Naive thymus-derived CD4-positive, alpha-beta T cell (primary cell): ENCODE data around the gene MLLT10. TPM values are rescaled to one million over a fixed set of nuclear protein-coding genes. Genes with fewer than 3 reads are reported as not detected.

Experiments used
- ATAC-seq: fragments of 150-1000 bp; cut with Tn5 transposase; 2 replicates; pipeline ENCODE4 v1.10.0; 2021; ENCODE audit warnings: mild to moderate bottlenecking, moderate library complexity
- CTCF ChIA-PET: fragments of 350-600 bp; sonication (Branson Sonifier 250); formaldehyde crosslinking; loops from one replicate; lab custom pipeline; 2021; ENCODE audit warnings: antibody characterized with exemption; lab: Charles Lee
- POLR2A ChIA-PET: fragments of 350-600 bp; sonication (Branson Sonifier 250); formaldehyde crosslinking; loops from one replicate; lab custom pipeline; 2021; ENCODE audit warnings: antibody characterized with exemption, inconsistent platforms; lab: Charles Lee
- DNase-seq, 9 donors: peaks; one replicate each; pipeline versions ENCODE4 v3.0.0 to v3.0.0-alpha.2; 2020 to 2022; ENCODE audit warnings: mixed read lengths in 1 of 9
- H3K27ac ChIP-seq: one replicate; pipeline ENCODE4 v1.7.0; 2013; ENCODE audit warnings: mild to moderate bottlenecking, low read depth, low read length, moderate library complexity
- H3K27me3 ChIP-seq, 2 donors: one replicate each; pipeline ENCODE4 v1.7.0; 2013; ENCODE audit warnings: low read length in 2 of 2, mild to moderate bottlenecking in 2 of 2, moderate library complexity in 2 of 2; ENCODE audit not compliant: control insufficient read depth in 2 of 2, insufficient read depth in 2 of 2
- H3K36me3 ChIP-seq, 3 experiments: 1 replicate in 2 of 3; 2 replicates in 1 of 3; pipeline ENCODE4 v1.7.0; 2013; ENCODE audit warnings: low read length in 3 of 3, mild to moderate bottlenecking in 3 of 3, moderate library complexity in 1 of 3; ENCODE audit not compliant: insufficient read depth in 3 of 3, control insufficient read depth in 2 of 3
- H3K4me1 ChIP-seq, 2 donors: one replicate each; pipeline ENCODE4 v1.7.0; 2013; ENCODE audit warnings: low read length in 2 of 2, mild to moderate bottlenecking in 2 of 2, moderate library complexity in 1 of 2; ENCODE audit not compliant: control insufficient read depth in 2 of 2, insufficient read depth in 2 of 2
- H3K4me3 ChIP-seq: 2 replicates; pipeline ENCODE4 v1.7.0; 2013; ENCODE audit warnings: mild to moderate bottlenecking, low read length
- H3K9me3 ChIP-seq, 3 experiments: 1 replicate in 2 of 3; 2 replicates in 1 of 3; pipeline ENCODE4 v1.7.0; 2013; ENCODE audit warnings: low read length in 3 of 3; ENCODE audit not compliant: control insufficient read depth in 2 of 3
- H3K27ac Mint-ChIP-seq, 9 donors: one replicate each; pipeline ENCODE4 v1.8.0; 2020 to 2022; ENCODE audit warnings: mixed read lengths in 9 of 9, mild to moderate bottlenecking in 8 of 9, moderate library complexity in 5 of 9, inconsistent platforms in 2 of 9
- H3K27me3 Mint-ChIP-seq, 5 donors: one replicate each; pipeline ENCODE4 v1.8.0; 2021 to 2022; ENCODE audit warnings: mixed read lengths in 5 of 5, mild to moderate bottlenecking in 1 of 5
- H3K36me3 Mint-ChIP-seq, 5 donors: one replicate each; pipeline ENCODE4 v1.8.0; 2020 to 2022; ENCODE audit warnings: mixed read lengths in 5 of 5, mild to moderate bottlenecking in 3 of 5, inconsistent platforms in 1 of 5
- H3K4me1 Mint-ChIP-seq, 7 donors: one replicate each; pipeline ENCODE4 v1.8.0; 2020 to 2022; ENCODE audit warnings: mixed read lengths in 7 of 7, mild to moderate bottlenecking in 3 of 7, inconsistent platforms in 1 of 7
- H3K4me3 Mint-ChIP-seq, 10 donors: one replicate each; pipeline ENCODE4 v1.8.0; 2020 to 2022; ENCODE audit warnings: mild to moderate bottlenecking in 10 of 10, mixed read lengths in 10 of 10, moderate library complexity in 6 of 10, inconsistent platforms in 2 of 10
- H3K9me3 Mint-ChIP-seq, 11 donors: one replicate each; pipeline ENCODE4 v1.8.0; 2020 to 2022; ENCODE audit warnings: mixed read lengths in 11 of 11, mild to moderate bottlenecking in 4 of 11, inconsistent platforms in 1 of 11, moderate library complexity in 1 of 11
- intact Hi-C, 2 donors: fragments of 100-400 bp; cut with micrococcal nuclease; formaldehyde crosslinking; loops; one replicate each; pipeline ENCODE4 v1.15.1; 2023
- polyA plus RNA-seq, 2 donors: library from polyadenylated mRNA; unstranded; fragments of 300-500 nt; fragmentation: Illumina TruSeq; gene quantifications; one replicate each; pipeline ENCODE4 v1.2.3, GENCODE V29; 2021
- total RNA-seq, 6 experiments: library from RNA in 5 of 6; stranded (reverse) in 5 of 6; gene quantifications; 1 replicate in 5 of 6; 2 replicates in 1 of 6; pipeline ENCODE4 v1.2.3 and lab custom pipeline; 2021 to 2026

Gene MLLT10
- total and polyA plus RNA-seq, 7 experiments from 2014 or later, result 6.0 to 74.2 (median 61.2) TPM

DNA sequence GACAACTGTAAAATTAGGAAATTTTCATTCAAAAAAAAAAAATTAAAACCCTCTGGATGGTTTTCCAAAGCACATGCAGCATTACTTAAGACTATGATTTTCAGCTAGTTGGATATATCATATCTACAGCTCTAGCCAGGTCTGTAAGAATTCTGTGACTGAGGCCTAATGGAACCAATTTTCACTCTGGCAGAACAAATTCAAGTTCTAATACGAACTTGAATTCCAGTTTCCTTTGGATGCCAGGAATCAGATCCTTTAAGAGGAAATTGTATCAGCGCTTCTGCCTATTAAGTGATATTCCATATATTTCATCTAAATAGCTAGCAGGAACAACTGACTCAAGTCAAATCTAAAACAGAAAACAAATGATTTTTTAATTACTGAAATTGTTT is 43.3 kb upstream of the MLLT10 start:
- Histone ChIP-seq H3K4me1 (peaks cover 6 to 14% of the 10 kb centered on the region in 2 donors), H3K9me3 (no peaks in the 10 kb centered on the region), H3K4me3 (no peak overlapping the region), H3K27me3 (peaks cover 0 to 9% of the 10 kb centered on the region in 2 donors), H3K36me3 (no peaks in the 10 kb centered on the region), H3K27ac (no peak overlapping the region)
- Mint-ChIP-seq H3K4me1 (peaks cover 6 to 16% (median 13%) of the 10 kb centered on the region in 7 donors), H3K9me3 (peaks cover 0 to 1% (median 0%) of the 10 kb centered on the region in 11 donors), H3K4me3 (no peak overlapping the region), H3K27ac (no peak overlapping the region), H3K36me3 (no peaks in the 10 kb centered on the region), H3K27me3 (peaks cover 30 to 77% (median 38%) of the 10 kb centered on the region in 5 donors)
- ATAC-seq, result no peak
- ChIA-PET CTCF (interaction anchor here (0.6 to 0.7 kb wide), 3 partner anchors 17 to 815 kb away, joined by 3 read pairs; no protein-coding TSS in a partner anchor), POLR2A (no interaction called here)
- intact Hi-C loops, result loop anchor here (10.0 kb wide), 4 partner anchors 104 to 1084 kb away; no protein-coding TSS in a partner anchor
- DNase-seq, result no peak

DNA sequence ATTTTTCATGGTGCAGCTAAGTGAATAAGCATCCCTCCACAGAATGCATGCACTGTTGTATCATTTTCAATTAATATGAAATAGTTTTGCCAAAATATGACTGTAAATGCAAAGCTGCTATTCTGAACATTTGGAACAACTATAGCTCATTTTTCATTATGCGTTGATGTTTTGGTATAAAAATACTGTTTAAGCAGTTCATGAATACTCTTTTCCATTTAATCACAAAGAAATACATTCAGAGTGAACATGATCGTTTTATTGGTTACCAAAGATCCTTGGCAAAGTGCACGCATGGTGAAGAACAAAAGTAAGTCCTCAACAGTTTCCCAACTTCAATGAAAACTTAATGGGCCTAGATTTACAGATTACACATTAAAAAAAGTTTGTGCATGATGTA is 41.6 kb upstream of the MLLT10 start:
- Mint-ChIP-seq H3K4me3 (no peak overlapping the region), H3K27ac (no peak overlapping the region), H3K36me3 (peaks cover 0 to under 1% (median 0%) of the 10 kb centered on the region in 5 donors), H3K9me3 (peaks cover 0 to 1% (median 0%) of the 10 kb centered on the region in 11 donors), H3K27me3 (peaks cover 31 to 76% (median 42%) of the 10 kb centered on the region in 5 donors), H3K4me1 (peaks cover 6 to 22% (median 15%) of the 10 kb centered on the region in 7 donors)
- H3K27ac ChIP-seq, result no peak overlapping the region
- H3K27me3 ChIP-seq, result peaks cover 0 to 14% of the 10 kb centered on the region in 2 donors
- no peak overlapping the region for H3K4me3 ChIP-seq
- intact Hi-C loops, result loop anchor here (10.0 kb wide), 4 partner anchors 102 to 1082 kb away; no protein-coding TSS in a partner anchor
- POLR2A ChIA-PET, result interaction anchor here (1.6 kb wide), 1 partner anchor 29 kb away, joined by 3 read pairs; no protein-coding TSS in a partner anchor
- peaks cover 14 to 19% of the 10 kb centered on the region in 2 donors for H3K4me1 ChIP-seq
- ATAC-seq, result no peak
- CTCF ChIA-PET, result interaction anchor here (0.6 to 1.4 kb wide), 3 partner anchors 213 to 502 kb away, joined by 3 read pairs; no protein-coding TSS in a partner anchor
- no peaks in the 10 kb centered on the region for H3K36me3 ChIP-seq
- DNase-seq, result no peak
- H3K9me3 ChIP-seq, result no peaks in the 10 kb centered on the region

DNA sequence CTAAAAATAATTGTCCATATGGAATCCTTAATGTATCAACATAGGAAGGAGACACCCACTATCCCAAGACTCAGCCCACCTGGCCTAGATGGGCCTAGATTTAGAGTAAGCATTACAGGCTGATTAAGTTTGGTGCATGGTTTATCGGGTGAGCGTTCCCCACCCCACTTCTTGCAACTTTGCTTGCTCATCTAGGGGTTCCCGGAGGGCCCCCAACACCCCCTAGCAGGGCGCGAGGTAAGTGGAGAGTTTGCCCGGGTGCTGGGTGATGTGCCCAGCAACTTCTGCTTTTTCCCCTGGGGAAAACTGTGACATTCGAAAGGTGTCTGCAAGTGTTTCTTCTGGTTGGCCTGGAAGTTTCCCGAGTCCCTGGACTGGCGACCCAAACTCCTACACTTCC is 40.2 kb upstream of the MLLT10 start:
- peaks cover 0 to 26% of the 10 kb centered on the region in 2 donors for H3K27me3 ChIP-seq
- intact Hi-C loops, result loop anchor here (2.0 to 10.0 kb wide), 7 partner anchors 101 to 1081 kb away; no protein-coding TSS in a partner anchor
- peaks cover 15 to 20% of the 10 kb centered on the region in 2 donors for H3K4me1 ChIP-seq
- POLR2A ChIA-PET, result interaction anchor here (0.6 kb wide), 1 partner anchor 524 kb away, joined by 4 read pairs; no protein-coding TSS in a partner anchor
- H3K27ac ChIP-seq, result no peak overlapping the region
- CTCF ChIA-PET, result interaction anchor here (1.1 kb wide), 1 partner anchor 510 kb away, joined by 3 read pairs; the partner anchor contains the start of gene DNAJC1
- DNase-seq (no peak), ATAC-seq (no peak)
- H3K27ac Mint-ChIP-seq, result no peak overlapping the region
- H3K27me3 Mint-ChIP-seq, result peaks cover 37 to 76% (median 46%) of the 10 kb centered on the region in 5 donors
- H3K9me3 ChIP-seq, result no peaks in the 10 kb centered on the region
- H3K4me1 Mint-ChIP-seq, result peaks cover 13 to 31% (median 23%) of the 10 kb centered on the region in 7 donors
- H3K36me3 Mint-ChIP-seq, result peaks cover 0 to 4% (median 0%) of the 10 kb centered on the region in 5 donors
- no peaks in the 10 kb centered on the region for H3K36me3 ChIP-seq
- H3K4me3 ChIP-seq, result no peak overlapping the region
- peaks cover 0 to 5% (median 0%) of the 10 kb centered on the region in 11 donors for H3K9me3 Mint-ChIP-seq
- H3K4me3 Mint-ChIP-seq, result peak overlapping the region; percentile 78 to 95 (median 86)

DNA sequence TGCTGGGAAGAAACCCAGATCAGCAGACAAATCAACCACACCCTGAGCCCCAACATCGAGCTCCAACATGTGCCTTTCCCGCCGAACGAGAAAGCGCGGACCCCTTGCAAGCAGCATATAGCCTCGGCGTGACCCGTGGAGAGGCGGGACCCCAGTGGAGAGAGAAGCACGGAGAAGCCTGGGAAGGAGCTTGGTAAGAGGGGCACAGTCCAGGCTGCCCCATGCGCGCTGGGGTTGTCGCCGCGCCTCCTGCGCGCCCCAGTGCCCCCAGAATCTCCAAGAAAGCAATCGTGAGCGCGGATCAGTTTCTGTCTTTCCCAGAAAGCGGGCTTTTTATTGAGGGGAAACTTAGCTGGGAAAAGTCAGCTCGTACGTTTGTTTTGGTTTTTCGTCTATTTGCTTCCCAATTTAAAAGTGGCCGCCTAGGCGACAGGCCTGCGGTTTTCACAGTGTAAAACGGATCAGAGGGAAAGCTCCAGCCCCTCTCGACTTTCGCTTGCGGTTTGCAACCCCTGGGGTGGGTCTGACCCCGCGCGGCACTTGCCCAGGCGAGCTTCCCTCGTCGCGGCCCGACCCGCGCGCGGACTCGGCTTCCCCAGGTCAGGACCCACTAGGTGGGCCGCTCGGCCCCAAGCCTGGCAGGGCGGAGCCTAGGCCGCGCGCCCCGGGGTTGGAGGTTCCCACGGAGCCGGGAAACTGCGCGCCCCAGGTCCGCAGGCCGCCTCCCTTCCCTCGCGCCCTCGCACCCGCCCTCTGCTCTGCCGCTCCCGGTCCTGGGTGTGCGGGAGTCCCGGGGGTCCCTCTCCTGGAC is 39.6 kb upstream of the MLLT10 start:
- CTCF ChIA-PET, result interaction anchor here (0.6 to 1.1 kb wide), 3 partner anchors 42 to 509 kb away, joined by 3 to 4 read pairs (median 3); partner anchors contain the start of gene DNAJC1
- H3K27ac ChIP-seq, result no peak overlapping the region
- H3K4me3 Mint-ChIP-seq, result peak overlapping the region; percentile 86 to 95 (median 90)
- ATAC-seq (no peak), DNase-seq (peak in 2 of 9 donors; percentile 10 to 47)
- no peaks in the 10 kb centered on the region for H3K9me3 ChIP-seq
- H3K9me3 Mint-ChIP-seq, result peaks cover 0 to 5% (median 0%) of the 10 kb centered on the region in 11 donors
- POLR2A ChIA-PET, result interaction anchor here (0.6 kb wide), 1 partner anchor 524 kb away, joined by 4 read pairs; no protein-coding TSS in a partner anchor
- peak overlapping the region in 1 of 9 donors; percentile 8 for H3K27ac Mint-ChIP-seq
- peaks cover 15 to 20% of the 10 kb centered on the region in 2 donors for H3K4me1 ChIP-seq
- intact Hi-C loops, result loop anchor here (1.0 to 10.0 kb wide), 21 partner anchors 40 to 1601 kb away; partner anchors contain the start of genes DNAJC1 (in 2 of the 2), BMI1 (in 1 of the 2), MLLT10 (in 1 of the 2) and MSRB2 (in 1 of the 2)
- H3K36me3 Mint-ChIP-seq, result peaks cover 0 to 4% (median 0%) of the 10 kb centered on the region in 5 donors
- peaks cover 41 to 78% (median 50%) of the 10 kb centered on the region in 5 donors for H3K27me3 Mint-ChIP-seq
- peaks cover 0 to 31% of the 10 kb centered on the region in 2 donors for H3K27me3 ChIP-seq
- H3K4me1 Mint-ChIP-seq, result peaks cover 16 to 34% (median 23%) of the 10 kb centered on the region in 7 donors
- no peaks in the 10 kb centered on the region for H3K36me3 ChIP-seq
- peak overlapping the region; percentile 79 for H3K4me3 ChIP-seq

DNA sequence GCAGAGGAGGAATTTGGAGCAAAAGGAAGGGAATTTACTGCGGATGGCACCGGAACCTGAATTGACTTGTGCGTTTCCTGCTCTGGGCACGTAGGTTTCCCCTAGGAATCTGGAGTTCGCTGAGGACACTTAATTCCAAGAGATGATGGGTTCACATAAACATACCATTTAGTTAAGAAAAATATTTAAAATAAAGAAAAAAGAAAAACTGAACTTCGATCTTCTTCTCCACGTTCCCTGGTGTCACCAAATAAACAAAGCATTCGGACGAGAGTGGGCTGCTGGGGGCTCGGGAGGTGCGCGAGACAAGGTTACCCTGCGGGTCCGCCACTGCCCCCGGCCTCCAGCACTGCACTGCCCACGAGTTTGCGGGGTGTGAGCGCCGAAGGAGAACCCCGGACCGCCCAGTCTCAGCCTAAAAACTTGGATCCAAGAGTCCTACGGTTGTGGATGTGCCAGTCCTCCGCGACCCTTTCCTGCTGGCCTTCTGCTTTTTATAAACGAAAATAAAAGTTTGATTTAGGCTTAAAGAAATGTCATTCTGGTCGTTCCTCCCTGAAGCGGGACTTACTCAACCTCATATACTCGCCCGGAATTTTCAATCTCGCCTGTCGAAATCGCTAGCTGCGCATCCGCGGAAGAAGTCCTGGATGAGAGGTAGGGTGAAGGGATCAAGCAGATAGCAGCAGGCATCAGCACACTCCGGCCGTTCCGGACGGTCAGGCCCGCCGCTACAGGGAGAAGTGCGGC is 38.9 kb upstream of the MLLT10 start:
- H3K9me3 Mint-ChIP-seq, result peaks cover 0 to 5% (median 0%) of the 10 kb centered on the region in 11 donors
- Histone ChIP-seq H3K36me3 (no peaks in the 10 kb centered on the region), H3K4me3 (peak overlapping the region; percentile 79), H3K27ac (no peak overlapping the region), H3K27me3 (peaks cover 0 to 32% of the 10 kb centered on the region in 2 donors), H3K4me1 (peaks cover 20% of the 10 kb centered on the region in 2 donors), H3K9me3 (no peaks in the 10 kb centered on the region)
- DNase-seq, result peak in 1 of 9 donors; percentile 29
- ChIA-PET CTCF (interaction anchor here (0.6 to 3.8 kb wide), 11 partner anchors 15 to 1496 kb away, joined by 3 to 15 read pairs (median 3); partner anchors contain the start of gene DNAJC1), POLR2A (interaction anchor here (0.9 to 3.2 kb wide), 4 partner anchors 23 to 459 kb away, joined by 3 to 13 read pairs (median 10); partner anchors contain the start of gene SKIDA1)
- H3K4me3 Mint-ChIP-seq, result peak overlapping the region; percentile 86 to 95 (median 90)
- H3K4me1 Mint-ChIP-seq, result peaks cover 19 to 36% (median 25%) of the 10 kb centered on the region in 7 donors
- peaks cover 0 to 4% (median 0%) of the 10 kb centered on the region in 5 donors for H3K36me3 Mint-ChIP-seq
- peak overlapping the region in 7 of 9 donors; percentile 28 to 81 (median 54) for H3K27ac Mint-ChIP-seq
- ATAC-seq, result peak; percentile 8
- H3K27me3 Mint-ChIP-seq, result peaks cover 47 to 80% (median 50%) of the 10 kb centered on the region in 5 donors
- intact Hi-C loops, result loop anchor here (1.0 to 10.0 kb wide), 21 partner anchors 39 to 1600 kb away; partner anchors contain the start of genes DNAJC1 (in 2 of the 2), BMI1 (in 1 of the 2), MLLT10 (in 1 of the 2) and MSRB2 (in 1 of the 2)
